ENCODE results near the gene NRAP.
A peak's percentile ranks its signal among the peaks of the same experiment; 100 is the strongest.

The NRAP gene

GRCh38 chr10:113603057-113603777, 60.6 kb downstream of the NRAP start:
- no peak for DNase-seq

- no peak for DNase-seq
These were observed 63.3 kb downstream of the NRAP start for GRCh38 chr10:113600569-113600968.

GRCh38 chr10:113594652-113595051, 69.2 kb downstream of the NRAP start:
- no peak for DNase-seq

GRCh38 chr10:113592380-113592779, 71.5 kb downstream of the NRAP start:
- DNase-seq = no peak

GRCh38 chr10:113590581-113590980, 73.3 kb downstream of the NRAP start:
- no peak for DNase-seq

GRCh38 chr10:113589201-113589770, 74.6 kb downstream of the NRAP start:
- DNase-seq = no peak

GRCh38 chr10:113585949-113586348, 77.9 kb downstream of the NRAP start:
- DNase-seq = no peak

- DNase-seq = no peak
These were observed 80.3 kb downstream of the NRAP start for GRCh38 chr10:113583571-113583970.

- DNase-seq = no peak
These were observed 82.7 kb downstream of the NRAP start for GRCh38 chr10:113581092-113581491.

GRCh38 chr10:113578773-113579172, 85.1 kb downstream of the NRAP start:
- no peak for DNase-seq

GRCh38 chr10:113576852-113577251, 87.0 kb downstream of the NRAP start:
- no peak for DNase-seq

GRCh38 chr10:113573368-113573767, 90.5 kb downstream of the NRAP start:
- no peak for DNase-seq

GRCh38 chr10:113572520-113573290, 91.1 kb downstream of the NRAP start:
- DNase-seq = no peak

GRCh38 chr10:113569576-113569975, 94.3 kb downstream of the NRAP start:
- DNase-seq = no peak

GRCh38 chr10:113566888-113567287, 97.0 kb downstream of the NRAP start:
- no peak for DNase-seq

- DNase-seq = no peak
These were observed 98.5 kb downstream of the NRAP start for GRCh38 chr10:113565364-113565763.

- peak; percentile 63 for DNase-seq
These were observed 100.3 kb downstream of the NRAP start for GRCh38 chr10:113563306-113564088.

GRCh38 chr10:113562704-113563103, 101.1 kb downstream of the NRAP start:
- no peak for DNase-seq

GRCh38 chr10:113562069-113562468, 101.8 kb downstream of the NRAP start:
- DNase-seq = no peak

GRCh38 chr10:113561214-113561613, 102.6 kb downstream of the NRAP start:
- no peak for DNase-seq

GRCh38 chr10:113560071-113560470, 103.8 kb downstream of the NRAP start:
- DNase-seq = no peak

GRCh38 chr10:113557903-113558321, 105.9 kb downstream of the NRAP start:
- DNase-seq = no peak

GRCh38 chr10:113557424-113557862, 106.4 kb downstream of the NRAP start:
- DNase-seq = no peak

Measured in kidney glomerular epithelial cell (primary cell).